Upper lobe of right lung (tissue), 1 donor: ENCODE results near the gene AGTRAP. TPM values are rescaled to one million over a fixed set of nuclear protein-coding genes. Genes with fewer than 3 reads are reported as not detected.
A peak's percentile ranks its signal among the peaks of the same experiment; 100 is the strongest.

Experiments used
- ATAC-seq: fragments of 200-7000 bp; cut with Tn5 transposase; one replicate; pipeline ENCODE4 v1.9.1; 2020; ENCODE audit warnings: mild to moderate bottlenecking, moderate library complexity
- DNase-seq: peaks from one replicate; pipeline ENCODE4 v3.0.0-alpha.2; 2020
- H3K27ac ChIP-seq: fragments of 200-600 bp; one replicate; pipeline ENCODE4 v1.8.0; 2022
- H3K27me3 ChIP-seq: fragments of 200-600 bp; one replicate; pipeline ENCODE4 v1.8.0; 2022; ENCODE audit warnings: mild to moderate bottlenecking
- H3K36me3 ChIP-seq: fragments of 200-600 bp; one replicate; pipeline ENCODE4 v1.8.0; 2022
- H3K4me1 ChIP-seq: fragments of 200-600 bp; one replicate; pipeline ENCODE4 v1.8.0; 2022
- H3K4me3 ChIP-seq: fragments of 200-600 bp; one replicate; pipeline ENCODE4 v1.8.0; 2022; ENCODE audit warnings: mild to moderate bottlenecking
- H3K9me3 ChIP-seq: fragments of 200-600 bp; one replicate; pipeline ENCODE4 v1.8.0; 2022
- CTCF ChIP-seq: fragments of 200-600 bp; IDR thresholded peaks from one replicate; pipeline ENCODE4 v1.8.0; 2022; ENCODE audit warnings: antibody characterized with exemption
- intact Hi-C: fragments of 100-400 bp; cut with DNase I; formaldehyde crosslinking; loops from one replicate; pipeline ENCODE4 v1.11.0; 2022
- long read RNA-seq: library from polyadenylated mRNA; unstranded; transcript quantifications from one replicate; pipeline ENCODE4 v2.0.0, GENCODE V29; 2021
- total RNA-seq: library from RNA; stranded (reverse); fragmentation: NEBNext Ultra II Directional; extraction: Animal tissue kit (Norgen Biotek cat#: 25700); gene quantifications from one replicate; pipeline ENCODE4 v1.2.1, GENCODE V29; 2021
- donor health status: DM: no; HTN: yes; CAD: no; lungs with severe emphysema.

AGTRAP gene, protein sequence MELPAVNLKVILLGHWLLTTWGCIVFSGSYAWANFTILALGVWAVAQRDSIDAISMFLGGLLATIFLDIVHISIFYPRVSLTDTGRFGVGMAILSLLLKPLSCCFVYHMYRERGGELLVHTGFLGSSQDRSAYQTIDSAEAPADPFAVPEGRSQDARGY
- total RNA-seq, result 57.0 TPM
- long read RNA-seq, transcript AGTRAP-203 (5 exons, 1,100 nt), result minor isoform, 21 of 111 reads
- long read RNA-seq, transcript AGTRAP-201 (5 exons, 1,107 nt), result major isoform, 68 of 111 reads
- long read RNA-seq, partial matches to known transcripts, result 3 of 111 reads
- long read RNA-seq, other reads (novel, unspliced or antisense), result 11 of 111 reads

DNA sequence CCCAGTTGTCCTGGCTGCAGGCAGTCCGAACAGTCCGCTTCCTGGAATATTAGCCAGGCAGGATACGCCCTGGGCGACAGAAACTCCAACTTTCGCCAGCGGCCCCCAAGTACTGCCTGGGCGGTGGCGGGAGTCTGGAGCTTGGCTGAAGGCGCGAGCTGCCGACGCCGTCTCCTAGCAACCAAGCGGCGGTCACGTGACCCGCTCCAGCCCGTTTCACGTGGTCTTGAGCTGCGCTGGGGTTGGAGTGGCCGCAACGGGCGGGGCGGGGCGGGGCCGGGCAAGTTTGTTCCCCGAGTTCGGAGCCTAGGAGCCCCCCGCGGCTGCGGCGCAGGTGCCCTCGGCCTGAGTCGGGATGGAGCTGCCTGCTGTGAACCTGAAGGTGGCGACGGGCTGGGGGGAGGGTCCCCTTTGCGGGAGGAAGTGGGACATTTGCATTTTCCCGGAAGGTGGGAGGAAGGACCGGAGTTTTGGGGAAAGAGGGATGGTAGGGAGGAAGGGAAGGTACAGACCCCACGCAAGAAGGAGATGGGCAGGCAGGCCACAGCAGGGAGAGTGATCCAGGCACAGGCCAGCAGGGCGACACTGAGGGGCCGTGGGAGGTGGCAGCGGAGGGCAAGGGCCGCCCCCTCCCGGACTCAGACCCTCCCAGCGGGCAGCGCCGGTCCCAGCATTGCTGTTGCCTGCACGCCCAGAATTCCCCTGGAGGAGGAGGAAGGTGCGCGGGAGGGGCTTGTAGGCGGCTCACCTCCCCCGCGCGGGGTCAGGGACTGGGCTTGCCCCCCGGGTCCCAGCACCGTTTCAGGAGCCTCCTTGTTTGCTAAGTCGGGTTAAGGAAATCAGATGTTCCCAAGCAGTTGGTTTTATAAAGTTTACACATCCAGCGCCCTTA is at the start of gene AGTRAP:
Gene AGTRAP (plus strand): TSS at position 283 of the 892 bp plus-strand sequence. CDS start 73 bp downstream, at position 356.
- peak; percentile 10 for TF ChIP-seq CTCF
- peak; percentile 86 for ATAC-seq
- no peaks in the 10 kb centered on the region for H3K27me3 ChIP-seq
- no peaks in the 10 kb centered on the region for H3K9me3 ChIP-seq
- peak within 1 kb of the TSS; percentile 91 for H3K27ac ChIP-seq
- intact Hi-C loops, result no loop called here
- peak within 1 kb of the TSS; percentile 84 for H3K4me3 ChIP-seq
- DNase-seq, result peak; percentile 99
- H3K36me3 ChIP-seq, result no peaks in the 10 kb centered on the region
- peaks cover 50% of the 10 kb centered on the region for H3K4me1 ChIP-seq

DNA sequence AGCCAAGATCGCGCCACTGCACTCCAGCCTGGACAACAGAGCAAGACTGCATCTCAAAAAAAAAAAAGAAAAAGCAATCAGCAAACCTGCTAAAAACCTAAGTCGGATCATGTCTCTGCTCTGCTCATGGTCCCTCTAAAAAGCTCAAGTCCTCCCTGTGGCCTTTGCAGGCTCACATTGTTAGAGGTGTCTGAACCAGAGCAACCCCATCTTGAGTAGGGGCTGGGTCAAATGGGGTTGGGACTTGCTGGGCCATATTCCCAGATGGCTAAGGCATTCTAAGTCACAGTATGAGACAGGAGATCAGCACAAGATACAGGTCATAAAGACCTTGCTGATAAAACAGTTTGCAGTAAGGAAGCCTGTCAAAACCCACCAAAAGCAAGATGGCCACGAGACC is 47.4 kb upstream of the AGTRAP start:
- intact Hi-C loops, result no loop called here

DNA sequence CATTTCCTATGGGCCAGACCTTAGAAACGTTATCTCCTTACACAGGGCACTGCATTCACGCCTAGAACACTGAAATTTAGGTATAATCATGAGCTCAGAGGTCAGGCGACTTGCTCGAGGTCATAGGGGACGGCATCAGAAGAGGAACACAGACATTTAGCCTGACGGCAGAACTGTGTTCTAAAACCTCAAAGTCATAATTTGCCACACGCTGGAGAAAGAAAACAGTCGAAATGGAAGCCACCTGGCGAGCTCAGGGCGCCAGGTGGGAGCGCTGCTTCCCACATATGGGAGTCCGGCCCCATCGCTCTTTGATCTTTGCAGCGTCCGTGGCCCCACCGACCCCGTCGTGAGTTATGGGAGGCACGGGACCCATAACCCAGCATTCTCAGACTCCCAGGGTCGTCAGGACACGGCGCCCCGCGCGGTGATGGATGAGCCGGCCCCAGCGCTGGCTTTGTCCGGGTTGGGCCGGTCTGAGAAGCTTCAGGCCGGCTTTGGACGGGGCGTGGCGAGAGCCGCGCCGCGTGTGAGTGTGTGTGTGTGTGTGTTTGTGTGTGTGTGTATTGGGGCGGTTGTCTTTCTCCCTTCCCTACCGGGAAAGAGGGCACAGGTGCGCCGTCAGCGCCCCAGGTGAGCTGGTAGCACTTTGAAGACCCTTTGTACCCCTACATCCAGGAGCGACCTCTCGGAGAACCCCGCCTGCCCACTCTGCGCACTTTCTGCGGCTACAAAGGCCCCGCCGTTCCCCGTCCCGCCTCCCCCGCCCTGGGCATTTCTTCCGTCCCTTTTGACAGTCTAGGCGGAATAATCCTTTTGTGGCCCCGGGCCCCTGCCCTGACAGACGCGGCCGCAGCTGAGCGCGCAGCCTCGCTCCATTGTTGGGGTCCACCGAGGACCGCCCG is 45.3 kb upstream of the AGTRAP start:
- Histone ChIP-seq H3K4me3 (peak overlapping the region; percentile 32), H3K9me3 (no peaks in the 10 kb centered on the region), H3K27ac (no peak overlapping the region), H3K4me1 (peaks cover 9% of the 10 kb centered on the region), H3K36me3 (no peaks in the 10 kb centered on the region), H3K27me3 (peaks cover 56% of the 10 kb centered on the region)
- DNase-seq, result no peak
- ATAC-seq, result peak; percentile 33
- intact Hi-C loops, result no loop called here
- TF ChIP-seq CTCF, result no peak

More for the DNA sequence above, 47.4 kb upstream of the AGTRAP start:
- H3K27ac ChIP-seq, result no peak overlapping the region
- H3K9me3 ChIP-seq, result no peaks in the 10 kb centered on the region
- DNase-seq, result no peak
- no peak overlapping the region for H3K4me3 ChIP-seq
- peaks cover 9% of the 10 kb centered on the region for H3K4me1 ChIP-seq
- ATAC-seq, result no peak
- TF ChIP-seq CTCF, result no peak
- peaks cover 50% of the 10 kb centered on the region for H3K27me3 ChIP-seq
- H3K36me3 ChIP-seq, result no peaks in the 10 kb centered on the region

DNA sequence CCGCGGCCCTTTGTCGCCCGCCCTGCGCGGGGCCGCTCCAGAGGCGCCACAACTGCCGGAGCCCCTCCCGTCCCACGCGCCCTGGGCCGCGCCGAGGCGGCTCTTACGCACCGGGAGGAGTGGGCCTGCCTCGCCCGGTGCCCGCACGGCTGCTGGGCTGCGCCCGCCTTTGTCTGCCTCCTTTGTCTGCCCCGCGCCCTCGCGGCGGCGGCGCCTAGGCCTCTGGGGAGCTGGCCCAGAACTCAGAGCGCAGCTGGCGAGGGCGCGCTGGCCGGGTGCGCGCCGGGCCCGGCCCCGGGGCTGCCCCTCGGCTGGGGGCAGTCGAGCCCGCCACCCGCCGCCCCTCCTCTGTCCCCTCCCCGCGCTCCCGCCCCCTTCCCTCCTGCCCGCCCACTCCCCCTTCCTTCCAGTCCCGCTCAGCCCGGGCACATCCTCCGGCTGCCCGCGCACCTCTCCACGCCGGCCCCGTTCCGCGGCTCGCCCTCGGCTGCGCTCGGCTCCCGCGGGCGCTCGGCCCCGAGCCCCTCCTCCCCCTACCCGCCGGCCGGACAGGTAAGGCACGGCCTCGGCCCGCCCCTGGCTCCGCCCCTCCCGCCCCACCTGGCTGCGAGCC is 44.5 kb upstream of the AGTRAP start, which contains the start of gene DRAXIN:
Gene DRAXIN (plus strand): TSS at position 409 of the 613 bp plus-strand sequence. CDS start 14,549 bp downstream, outside the sequence.
- H3K4me3 ChIP-seq, result peak within 1 kb of the TSS; percentile 32
- no peak for TF ChIP-seq CTCF
- no peaks in the 10 kb centered on the region for H3K36me3 ChIP-seq
- peaks cover 56% of the 10 kb centered on the region for H3K27me3 ChIP-seq
- no peaks in the 10 kb centered on the region for H3K9me3 ChIP-seq
- peaks cover 9% of the 10 kb centered on the region for H3K4me1 ChIP-seq
- intact Hi-C loops, result no loop called here
- H3K27ac ChIP-seq, result no peak within 1 kb of the TSS
- ATAC-seq (peak; percentile 6), DNase-seq (no peak)
